Measurements from ENCODE around the gene MAP7D3. TPM values are rescaled to one million over a fixed set of nuclear protein-coding genes. Genes with fewer than 3 reads are reported as not detected.

Gene MAP7D3
- polyA plus RNA-seq, 3 donors, result 1.8 to 3.4 (median 2.9) TPM

DNA sequence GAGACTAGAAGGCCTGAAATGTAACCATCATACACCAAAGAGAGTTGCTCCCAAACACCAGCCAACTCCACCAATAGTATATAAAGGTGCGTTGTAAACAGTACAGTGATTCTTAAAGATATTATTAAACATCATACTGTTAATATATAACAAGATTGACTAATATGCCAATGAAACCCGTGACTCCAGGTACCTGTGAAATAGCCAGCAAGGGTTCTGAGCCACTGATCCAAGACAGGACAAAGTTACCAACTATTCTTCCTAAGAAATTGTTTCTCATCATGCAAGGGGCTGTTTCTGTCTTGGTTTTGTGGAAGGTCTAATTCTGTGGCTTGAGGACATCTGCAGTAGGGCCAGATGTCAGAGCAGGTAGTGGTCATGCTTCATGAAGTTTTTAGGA lies 56.7 kb downstream of the MAP7D3 start:
- Histone ChIP-seq H3K9ac (ENCODE audit: insufficient read depth, low read length, poor library complexity, severe bottlenecking) (no peak overlapping the region), H2AFZ (ENCODE audit: insufficient read depth, low read depth, low read length, poor library complexity, severe bottlenecking) (no peak overlapping the region), H3K4me3 (replicated peaks in 1 of 3; ENCODE audit: low read depth in 2 of 3, low read length in 3 of 3) (no peak overlapping the region), H3K27me3 (ENCODE audit: control insufficient read depth in 2 of 2, insufficient read depth in 2 of 2, low read length in 2 of 2) (no peaks in the 10 kb centered on the region), H3K36me3 (replicated peaks in 1 of 2; ENCODE audit: control insufficient read depth in 1 of 2, insufficient read depth in 2 of 2, low read length in 2 of 2) (no peaks in the 10 kb centered on the region), H3K4me2 (replicated peaks; ENCODE audit: extremely low read depth, low read length, poor library complexity, severe bottlenecking) (no peak overlapping the region), H3K9me3 (replicated peaks in 1 of 2; ENCODE audit: control insufficient read depth in 1 of 2, insufficient read depth in 1 of 2, low read length in 2 of 2) (no peaks in the 10 kb centered on the region), H3K27ac (ENCODE audit: low read depth in 1 of 2, low read length in 2 of 2) (no peak overlapping the region), H4K20me1 (ENCODE audit: insufficient read depth, low read length) (no peaks in the 10 kb centered on the region), H3K4me1 (ENCODE audit: control insufficient read depth in 1 of 2, insufficient read depth in 2 of 2, low read length in 2 of 2) (peaks cover 30 to 33% of the 10 kb centered on the region in 2 donors), H3K79me2 (ENCODE audit: insufficient read depth, low read length) (no peaks in the 10 kb centered on the region)
- no CpG with 5 or more reads among the region's 2 CpGs for WGBS (ENCODE audit: insufficient coverage)
- Mint-ChIP-seq H3K27me3 (ENCODE audit: low read depth in 3 of 3) (peaks cover 0 to 2% (median 0%) of the 10 kb centered on the region in 3 donors), H3K4me1 (peaks cover 34% of the 10 kb centered on the region), H3K4me3 (no peak overlapping the region), H3K36me3 (no peaks in the 10 kb centered on the region), H3K27ac (no peak overlapping the region), H3K9me3 (peaks cover 0 to 2% (median 0%) of the 10 kb centered on the region in 7 donors)
- DNase-seq, result no peak
- TF ChIP-seq, protein P1, sequence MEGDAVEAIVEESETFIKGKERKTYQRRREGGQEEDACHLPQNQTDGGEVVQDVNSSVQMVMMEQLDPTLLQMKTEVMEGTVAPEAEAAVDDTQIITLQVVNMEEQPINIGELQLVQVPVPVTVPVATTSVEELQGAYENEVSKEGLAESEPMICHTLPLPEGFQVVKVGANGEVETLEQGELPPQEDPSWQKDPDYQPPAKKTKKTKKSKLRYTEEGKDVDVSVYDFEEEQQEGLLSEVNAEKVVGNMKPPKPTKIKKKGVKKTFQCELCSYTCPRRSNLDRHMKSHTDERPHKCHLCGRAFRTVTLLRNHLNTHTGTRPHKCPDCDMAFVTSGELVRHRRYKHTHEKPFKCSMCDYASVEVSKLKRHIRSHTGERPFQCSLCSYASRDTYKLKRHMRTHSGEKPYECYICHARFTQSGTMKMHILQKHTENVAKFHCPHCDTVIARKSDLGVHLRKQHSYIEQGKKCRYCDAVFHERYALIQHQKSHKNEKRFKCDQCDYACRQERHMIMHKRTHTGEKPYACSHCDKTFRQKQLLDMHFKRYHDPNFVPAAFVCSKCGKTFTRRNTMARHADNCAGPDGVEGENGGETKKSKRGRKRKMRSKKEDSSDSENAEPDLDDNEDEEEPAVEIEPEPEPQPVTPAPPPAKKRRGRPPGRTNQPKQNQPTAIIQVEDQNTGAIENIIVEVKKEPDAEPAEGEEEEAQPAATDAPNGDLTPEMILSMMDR (IDR thresholded peaks at IDR 0.05), result no peak
- intact Hi-C loops (cut with micrococcal nuclease), result no loop called here

DNA sequence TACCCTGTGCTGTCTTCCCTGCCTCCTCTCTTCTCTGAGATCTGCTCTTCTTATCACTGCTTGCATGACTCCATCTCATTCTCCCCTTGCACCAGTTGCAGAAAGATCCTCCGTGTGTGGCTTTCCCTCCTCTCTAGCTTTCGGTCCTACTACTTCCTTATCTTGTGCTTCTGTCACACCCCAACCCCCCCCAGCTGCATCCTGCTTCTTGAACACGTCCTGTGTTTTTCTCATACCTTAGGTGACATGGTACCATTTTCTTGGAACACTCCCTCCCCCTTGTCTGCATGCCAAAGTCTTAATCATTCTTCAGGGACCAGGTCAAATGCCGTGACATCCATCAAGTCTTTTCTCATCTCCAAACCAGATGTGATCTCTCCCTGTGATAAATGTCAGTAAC lies 57.4 kb downstream of the MAP7D3 start:
- Histone ChIP-seq H4K20me1 (ENCODE audit: insufficient read depth, low read length) (no peaks in the 10 kb centered on the region), H3K27ac (ENCODE audit: low read depth in 1 of 2, low read length in 2 of 2) (peak overlapping the region in 1 of 2 donors; percentile 3), H3K4me1 (ENCODE audit: control insufficient read depth in 1 of 2, insufficient read depth in 2 of 2, low read length in 2 of 2) (peaks cover 30 to 33% of the 10 kb centered on the region in 2 donors), H2AFZ (ENCODE audit: insufficient read depth, low read depth, low read length, poor library complexity, severe bottlenecking) (no peak overlapping the region), H3K9ac (ENCODE audit: insufficient read depth, low read length, poor library complexity, severe bottlenecking) (no peak overlapping the region), H3K4me3 (replicated peaks in 1 of 3; ENCODE audit: low read depth in 2 of 3, low read length in 3 of 3) (peak overlapping the region in 1 of 3 experiments; percentile 48), H3K79me2 (ENCODE audit: insufficient read depth, low read length) (no peaks in the 10 kb centered on the region), H3K4me2 (replicated peaks; ENCODE audit: extremely low read depth, low read length, poor library complexity, severe bottlenecking) (peak overlapping the region; percentile 48), H3K9me3 (replicated peaks in 1 of 2; ENCODE audit: control insufficient read depth in 1 of 2, insufficient read depth in 1 of 2, low read length in 2 of 2) (no peaks in the 10 kb centered on the region), H3K27me3 (ENCODE audit: control insufficient read depth in 2 of 2, insufficient read depth in 2 of 2, low read length in 2 of 2) (no peaks in the 10 kb centered on the region), H3K36me3 (replicated peaks in 1 of 2; ENCODE audit: control insufficient read depth in 1 of 2, insufficient read depth in 2 of 2, low read length in 2 of 2) (no peaks in the 10 kb centered on the region)
- Mint-ChIP-seq H3K27ac (peak overlapping the region in 4 of 7 donors; percentile 43 to 82 (median 68)), H3K27me3 (ENCODE audit: low read depth in 3 of 3) (peaks cover 0 to 2% (median 0%) of the 10 kb centered on the region in 3 donors), H3K4me3 (peak overlapping the region; percentile 56 to 86), H3K4me1 (peaks cover 34% of the 10 kb centered on the region), H3K9me3 (peaks cover 0 to 2% (median 0%) of the 10 kb centered on the region in 7 donors), H3K36me3 (no peaks in the 10 kb centered on the region)
- WGBS (ENCODE audit: insufficient coverage), result 0% methylated on average over 3 of the region's 4 CpGs
- peak in 2 of 3 donors; percentile 6 to 32 for DNase-seq
- TF ChIP-seq, protein P1 (IDR thresholded peaks at IDR 0.05), result no peak
- intact Hi-C loops (cut with micrococcal nuclease), result no loop called here
